ENCODE data around the gene TMTC1.

DNA sequence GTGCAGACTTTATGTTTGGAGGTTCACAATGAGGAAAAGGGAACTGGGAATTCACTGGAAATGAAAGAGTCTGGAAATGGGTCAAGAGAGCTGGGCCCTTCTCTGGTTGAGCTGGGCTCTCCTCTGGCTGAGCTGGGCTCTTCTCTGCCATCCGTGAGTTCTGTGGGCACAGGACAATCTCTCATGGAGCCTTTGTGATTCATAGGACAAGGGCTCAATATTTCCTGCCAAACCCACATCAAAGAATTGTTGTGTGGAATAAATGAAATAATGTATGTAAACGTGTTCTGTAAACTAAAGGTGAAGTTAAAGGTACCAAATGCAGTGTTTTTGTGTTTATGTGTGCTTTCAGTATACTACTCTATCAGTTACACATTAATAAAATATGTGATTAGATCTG, 190.7 kb downstream of the TMTC1 start:
- TF ChIP-seq GATA2 (IDR thresholded peaks at IDR 0.05; ENCODE audit: low read depth, low read length) (no peak), GATA3 (IDR thresholded peaks at IDR 0.05; ENCODE audit: low read depth, low read length) (no peak)

Measured in SH-SY5Y (cell line).